H9 (cell line): ENCODE measurements around the gene MITD1. TPM values are rescaled to one million over a fixed set of nuclear protein-coding genes. Genes with fewer than 3 reads are reported as not detected.

Experiments used
- DNase-seq: peaks from one replicate; pipeline ENCODE4 v3.0.0-alpha.2; 2017
- H2AFZ ChIP-seq: one replicate; pipeline ENCODE4 v1.6.1; 2013; ENCODE audit warnings: mild to moderate bottlenecking, low read length, control low read depth, moderate library complexity
- H2AK5ac ChIP-seq: 2 replicates; pipeline ENCODE4 v1.6.1; 2013; ENCODE audit warnings: low read length, control low read depth, mixed read lengths; ENCODE audit not compliant: insufficient read length
- H2BK120ac ChIP-seq: one replicate; pipeline ENCODE4 v1.6.1; 2013; ENCODE audit warnings: low read depth, mild to moderate bottlenecking, low read length, control low read depth, inconsistent platforms; ENCODE audit not compliant: poor library complexity, severe bottlenecking
- H2BK12ac ChIP-seq: 2 replicates; pipeline ENCODE4 v1.6.1; 2013; ENCODE audit warnings: low read length, control low read depth, mixed read lengths, low read depth; ENCODE audit not compliant: insufficient read length
- H2BK15ac ChIP-seq: 2 replicates; pipeline ENCODE4 v1.6.1; 2013; ENCODE audit warnings: low read depth, low read length, control low read depth
- H2BK20ac ChIP-seq: one replicate; pipeline ENCODE4 v1.6.1; 2013; ENCODE audit warnings: low read depth, mild to moderate bottlenecking, low read length, control low read depth, inconsistent platforms; ENCODE audit not compliant: poor library complexity, severe bottlenecking
- H2BK5ac ChIP-seq: 2 replicates; pipeline ENCODE4 v1.6.1; 2013; ENCODE audit warnings: low read length, control low read depth, mixed read lengths; ENCODE audit not compliant: insufficient read length
- H3K14ac ChIP-seq: 2 replicates; pipeline ENCODE4 v1.6.1; 2013; ENCODE audit warnings: low read length, control low read depth; ENCODE audit not compliant: insufficient read depth
- H3K18ac ChIP-seq: 2 replicates; pipeline ENCODE4 v1.6.1; 2013; ENCODE audit warnings: low read depth, mild to moderate bottlenecking, mixed read lengths, low read length, control low read depth; ENCODE audit not compliant: insufficient read length
- H3K23ac ChIP-seq: 2 replicates; pipeline ENCODE4 v1.6.1; 2013; ENCODE audit warnings: low read length, control low read depth, mixed read lengths, low read depth; ENCODE audit not compliant: insufficient read length
- H3K23me2 ChIP-seq: 2 replicates; pipeline ENCODE4 v1.6.1; 2013; ENCODE audit warnings: low read depth, mild to moderate bottlenecking, mixed read lengths, low read length, control low read depth; ENCODE audit not compliant: insufficient read length, poor library complexity, severe bottlenecking
- H3K27ac ChIP-seq: 2 replicates; pipeline ENCODE4 v1.5.1; 2013; ENCODE audit warnings: low read length, control low read depth, mixed read lengths, low read depth; ENCODE audit not compliant: insufficient read length
- H3K27me3 ChIP-seq: 2 replicates; pipeline ENCODE4 v1.6.1; 2013; ENCODE audit warnings: low read length, control low read depth, inconsistent platforms; ENCODE audit not compliant: insufficient read depth
- H3K4ac ChIP-seq: 2 replicates; pipeline ENCODE4 v1.6.1; 2013; ENCODE audit warnings: low read depth, mild to moderate bottlenecking, control low read depth, inconsistent platforms, low read length, moderate library complexity
- H3K4me1 ChIP-seq: 2 replicates; pipeline ENCODE4 v1.6.1; 2013; ENCODE audit warnings: low read length, control low read depth, inconsistent platforms; ENCODE audit not compliant: insufficient read depth
- H3K4me2 ChIP-seq: 2 replicates; pipeline ENCODE4 v1.6.1; 2013; ENCODE audit warnings: low read length, control low read depth, mixed read lengths; ENCODE audit not compliant: insufficient read length, insufficient read depth
- H3K56ac ChIP-seq: 2 replicates; pipeline ENCODE4 v1.6.1; 2013; ENCODE audit warnings: low read depth, mild to moderate bottlenecking, mixed read lengths, low read length, control low read depth; ENCODE audit not compliant: insufficient read length
- H3K79me1 ChIP-seq: 2 replicates; pipeline ENCODE4 v1.6.1; 2013; ENCODE audit warnings: low read depth, mild to moderate bottlenecking, moderate library complexity, low read length, control low read depth, inconsistent platforms; ENCODE audit not compliant: insufficient read depth, poor library complexity, severe bottlenecking
- H3K79me2 ChIP-seq: 2 replicates; pipeline ENCODE4 v1.6.1; 2013; ENCODE audit warnings: low read length, control low read depth, inconsistent platforms; ENCODE audit not compliant: insufficient read depth
- H3K9ac ChIP-seq: 2 replicates; pipeline ENCODE4 v1.6.1; 2013; ENCODE audit warnings: low read length, control low read depth, mixed read lengths; ENCODE audit not compliant: insufficient read length; ENCODE audit errors: extremely low read depth
- H3K9me3 ChIP-seq: one replicate; pipeline ENCODE4 v1.6.1; 2013; ENCODE audit warnings: low read depth, low read length, inconsistent platforms; ENCODE audit not compliant: control insufficient read depth
- H3T11ph ChIP-seq: one replicate; pipeline ENCODE4 v1.6.1; 2013; ENCODE audit warnings: mild to moderate bottlenecking, low read length, control low read depth, inconsistent platforms
- H4K20me1 ChIP-seq: one replicate; pipeline ENCODE4 v1.6.1; 2013; ENCODE audit not compliant: control insufficient read depth, insufficient read length, insufficient read depth
- H4K5ac ChIP-seq: 2 replicates; pipeline ENCODE4 v1.6.1; 2013; ENCODE audit warnings: low read depth, mild to moderate bottlenecking, mixed read lengths, low read length, control low read depth; ENCODE audit not compliant: insufficient read length
- H4K8ac ChIP-seq: replicated peaks from 2 replicates; pipeline ENCODE4 v1.6.1; 2013; ENCODE audit warnings: low read length, control low read depth, mixed read lengths, low read depth; ENCODE audit not compliant: insufficient read length
- H4K91ac ChIP-seq: 2 replicates; pipeline ENCODE4 v1.6.1; 2013; ENCODE audit warnings: low read depth, mild to moderate bottlenecking, moderate library complexity, mixed read lengths, low read length, control low read depth; ENCODE audit not compliant: insufficient read length
- H3K27ac Mint-ChIP-seq, 3 experiments: 2 replicates in 2 of 3; 3 replicates in 1 of 3; pipeline ENCODE4 v1.8.0; 2020 to 2021; ENCODE audit warnings: mixed read lengths in 3 of 3, mild to moderate bottlenecking in 1 of 3, moderate library complexity in 1 of 3
- H3K27me3 Mint-ChIP-seq: 2 replicates; pipeline ENCODE4 v1.8.0; 2021; ENCODE audit warnings: low read depth, mild to moderate bottlenecking, moderate library complexity, mixed read lengths
- H3K36me3 Mint-ChIP-seq, 3 experiments: 2 replicates in 2 of 3; 3 replicates in 1 of 3; pipeline ENCODE4 v1.8.0; 2020 to 2021; ENCODE audit warnings: low read depth in 3 of 3, mixed read lengths in 3 of 3; ENCODE audit not compliant: insufficient read depth in 1 of 3
- H3K4me1 Mint-ChIP-seq, 2 experiments: 2 replicates each; pipeline ENCODE4 v1.8.0; 2020; ENCODE audit warnings: mixed read lengths in 2 of 2
- H3K4me3 Mint-ChIP-seq, 2 experiments: 2 replicates in 1 of 2; 3 replicates in 1 of 2; pipeline ENCODE4 v1.8.0; 2020 to 2021; ENCODE audit warnings: mild to moderate bottlenecking in 2 of 2, mixed read lengths in 2 of 2, moderate library complexity in 1 of 2
- H3K9me3 Mint-ChIP-seq, 2 experiments: 2 replicates in 1 of 2; 3 replicates in 1 of 2; pipeline ENCODE4 v1.8.0; 2020; ENCODE audit warnings: mild to moderate bottlenecking in 2 of 2, mixed read lengths in 2 of 2, moderate library complexity in 1 of 2
- WGBS: extraction: QIAGEN DNeasy Blood & Tissue Kit; methylation state at CpG from one replicate; pipeline ENCODE4 v1.1.7; 2013; ENCODE audit warnings: missing lambda C conversion rate, low lambda C conversion rate, mixed read lengths; ENCODE audit not compliant: insufficient read length; ENCODE audit errors: extremely low coverage; 5-methylcytosine and 5-hydroxymethylcytosine counted together
- total RNA-seq: library from RNA; stranded (reverse); gene quantifications from 2 replicates; pipeline ENCODE4 v1.2.1, GENCODE V29; 2021
- TF ChIP-seq, protein P1 (sequence below): fragments of 200-600 bp; sonication (generic); conservative IDR thresholded peaks from 3 replicates; pipeline ENCODE4 v1.8.0; 2021; ENCODE audit warnings: antibody characterized with exemption, mild to moderate bottlenecking

Gene MITD1
- total RNA-seq, 1 experiment from 2014 or later = 35.2 TPM

DNA sequence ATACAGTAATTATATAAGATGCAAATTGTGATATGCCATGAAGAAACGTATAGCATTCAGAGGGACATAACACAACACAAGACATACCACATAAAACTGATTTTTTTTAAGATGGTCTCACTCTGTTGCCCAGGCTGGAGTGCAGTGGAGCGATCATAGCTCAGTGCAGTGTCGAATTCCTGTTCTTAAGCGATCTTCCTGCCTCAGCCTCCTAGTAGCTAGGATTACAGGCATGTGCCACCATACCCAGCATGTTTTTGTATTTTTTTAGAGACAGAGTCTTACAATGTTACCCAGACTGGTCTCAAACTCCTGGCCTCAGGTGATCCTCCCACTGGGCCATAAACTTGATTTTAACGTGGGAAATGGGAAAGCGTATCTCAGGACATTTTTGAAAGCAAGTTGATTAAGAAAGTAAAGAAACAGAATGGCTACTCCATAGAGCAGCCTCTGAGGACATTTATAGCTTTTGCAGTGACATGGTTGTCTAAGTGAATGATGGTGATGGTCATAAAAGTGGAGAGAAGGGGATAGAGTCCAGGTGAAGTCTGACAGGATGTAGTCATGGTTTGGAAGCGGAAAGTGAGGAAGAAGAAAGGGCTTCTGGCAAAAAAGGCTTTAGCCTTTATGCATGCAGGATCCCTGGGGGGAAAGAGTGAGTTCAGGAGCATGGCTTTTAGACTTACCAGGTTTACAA lies 28.5 kb downstream of the MITD1 start:
- peaks cover 12 to 17% of the 10 kb centered on the region in 2 experiments for H3K4me1 Mint-ChIP-seq
- no peak overlapping the region for H4K91ac ChIP-seq
- no peaks in the 10 kb centered on the region for H3K79me2 ChIP-seq
- no peak overlapping the region for H2AFZ ChIP-seq
- no peak overlapping the region for H3K9ac ChIP-seq
- H3K27ac ChIP-seq = no peak overlapping the region
- no peak overlapping the region for H2BK5ac ChIP-seq
- no peak overlapping the region for H2BK15ac ChIP-seq
- H3K79me1 ChIP-seq = no peaks in the 10 kb centered on the region
- H3K18ac ChIP-seq = no peak overlapping the region
- no peak overlapping the region for H2BK12ac ChIP-seq
- H3K9me3 Mint-ChIP-seq = no peaks in the 10 kb centered on the region
- H3K23ac ChIP-seq = no peak overlapping the region
- TF ChIP-seq, protein P1, sequence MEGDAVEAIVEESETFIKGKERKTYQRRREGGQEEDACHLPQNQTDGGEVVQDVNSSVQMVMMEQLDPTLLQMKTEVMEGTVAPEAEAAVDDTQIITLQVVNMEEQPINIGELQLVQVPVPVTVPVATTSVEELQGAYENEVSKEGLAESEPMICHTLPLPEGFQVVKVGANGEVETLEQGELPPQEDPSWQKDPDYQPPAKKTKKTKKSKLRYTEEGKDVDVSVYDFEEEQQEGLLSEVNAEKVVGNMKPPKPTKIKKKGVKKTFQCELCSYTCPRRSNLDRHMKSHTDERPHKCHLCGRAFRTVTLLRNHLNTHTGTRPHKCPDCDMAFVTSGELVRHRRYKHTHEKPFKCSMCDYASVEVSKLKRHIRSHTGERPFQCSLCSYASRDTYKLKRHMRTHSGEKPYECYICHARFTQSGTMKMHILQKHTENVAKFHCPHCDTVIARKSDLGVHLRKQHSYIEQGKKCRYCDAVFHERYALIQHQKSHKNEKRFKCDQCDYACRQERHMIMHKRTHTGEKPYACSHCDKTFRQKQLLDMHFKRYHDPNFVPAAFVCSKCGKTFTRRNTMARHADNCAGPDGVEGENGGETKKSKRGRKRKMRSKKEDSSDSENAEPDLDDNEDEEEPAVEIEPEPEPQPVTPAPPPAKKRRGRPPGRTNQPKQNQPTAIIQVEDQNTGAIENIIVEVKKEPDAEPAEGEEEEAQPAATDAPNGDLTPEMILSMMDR = no peak
- peaks cover 14% of the 10 kb centered on the region for H3K23me2 ChIP-seq
- no peak overlapping the region for H3K4me3 Mint-ChIP-seq
- H3K27me3 Mint-ChIP-seq = no peaks in the 10 kb centered on the region
- no peak overlapping the region for H4K5ac ChIP-seq
- no peaks in the 10 kb centered on the region for H3K27me3 ChIP-seq
- H2BK20ac ChIP-seq = no peak overlapping the region
- WGBS = no CpG with 5 or more reads among the region's 7 CpGs
- H3T11ph ChIP-seq = no peak overlapping the region
- no peak overlapping the region for H3K4me2 ChIP-seq
- H3K4ac ChIP-seq = no peak overlapping the region
- no peak overlapping the region for H3K56ac ChIP-seq
- H4K20me1 ChIP-seq = peaks cover 2% of the 10 kb centered on the region
- H3K14ac ChIP-seq = no peak overlapping the region
- H3K36me3 Mint-ChIP-seq = peaks cover 3 to 11% (median 7%) of the 10 kb centered on the region in 3 experiments; a peak in 6 of 7 replicates
- H3K27ac Mint-ChIP-seq = no peak overlapping the region
- H2AK5ac ChIP-seq = no peak overlapping the region
- H4K8ac ChIP-seq = no peak overlapping the region
- 0 out of 2 replicates have a peak, but pooled peaks cover 2% of the 10 kb centered on the region for H3K4me1 ChIP-seq
- no peak for DNase-seq
- H3K9me3 ChIP-seq = no peaks in the 10 kb centered on the region
- no peak overlapping the region for H2BK120ac ChIP-seq
